SK-N-SH (cell line): Measurements from ENCODE around the gene LPP.

Source experiments
- CTCF ChIP-seq: fragments of 200-600 bp; sonication (generic); IDR thresholded peaks from 2 replicates; pipeline ENCODE4 v1.6.1; 2017; ENCODE audit warnings: antibody characterized with exemption, mild to moderate bottlenecking, moderate library complexity
- JUND ChIP-seq: IDR thresholded peaks from 2 replicates; pipeline ENCODE4 v1.4.0; 2012
- NFIC ChIP-seq: IDR thresholded peaks from 2 replicates; pipeline ENCODE4 v1.4.0; 2012; ENCODE audit warnings: borderline replicate concordance
- POLR2AphosphoS5 ChIP-seq: IDR thresholded peaks from 2 replicates; pipeline ENCODE4 v1.6.1; 2012; ENCODE audit warnings: low read depth, low read length
- SIN3A ChIP-seq: IDR thresholded peaks from 2 replicates; pipeline ENCODE4 v1.6.1; 2012; ENCODE audit warnings: low read depth, mild to moderate bottlenecking, low read length, moderate library complexity, borderline replicate concordance
- SMC3 ChIP-seq: IDR thresholded peaks from 2 replicates; pipeline ENCODE4 v1.6.1; 2012; ENCODE audit warnings: low read depth, low read length, improper control_type of control experiment
- TF ChIP-seq, protein P1 (sequence below): IDR thresholded peaks from 2 replicates; pipeline ENCODE4 v1.4.0; 2012; ENCODE audit warnings: low read depth
- TF ChIP-seq, protein P2 (sequence below): IDR thresholded peaks from 2 replicates; pipeline ENCODE4 v1.4.0; 2012; ENCODE audit warnings: low read depth, borderline replicate concordance

GRCh38 chr3:188133646-188134045 is 20.3 kb upstream of the LPP start:
- TF ChIP-seq CTCF (no peak), JUND (no peak), SMC3 (no peak), POLR2AphosphoS5 (no peak), SIN3A (no peak), NFIC (no peak)
- TF ChIP-seq, protein P1, sequence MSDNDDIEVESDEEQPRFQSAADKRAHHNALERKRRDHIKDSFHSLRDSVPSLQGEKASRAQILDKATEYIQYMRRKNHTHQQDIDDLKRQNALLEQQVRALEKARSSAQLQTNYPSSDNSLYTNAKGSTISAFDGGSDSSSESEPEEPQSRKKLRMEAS = no peak
- TF ChIP-seq, protein P2, sequence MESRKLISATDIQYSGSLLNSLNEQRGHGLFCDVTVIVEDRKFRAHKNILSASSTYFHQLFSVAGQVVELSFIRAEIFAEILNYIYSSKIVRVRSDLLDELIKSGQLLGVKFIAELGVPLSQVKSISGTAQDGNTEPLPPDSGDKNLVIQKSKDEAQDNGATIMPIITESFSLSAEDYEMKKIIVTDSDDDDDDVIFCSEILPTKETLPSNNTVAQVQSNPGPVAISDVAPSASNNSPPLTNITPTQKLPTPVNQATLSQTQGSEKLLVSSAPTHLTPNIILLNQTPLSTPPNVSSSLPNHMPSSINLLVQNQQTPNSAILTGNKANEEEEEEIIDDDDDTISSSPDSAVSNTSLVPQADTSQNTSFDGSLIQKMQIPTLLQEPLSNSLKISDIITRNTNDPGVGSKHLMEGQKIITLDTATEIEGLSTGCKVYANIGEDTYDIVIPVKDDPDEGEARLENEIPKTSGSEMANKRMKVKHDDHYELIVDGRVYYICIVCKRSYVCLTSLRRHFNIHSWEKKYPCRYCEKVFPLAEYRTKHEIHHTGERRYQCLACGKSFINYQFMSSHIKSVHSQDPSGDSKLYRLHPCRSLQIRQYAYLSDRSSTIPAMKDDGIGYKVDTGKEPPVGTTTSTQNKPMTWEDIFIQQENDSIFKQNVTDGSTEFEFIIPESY = no peak
